Thoracic aorta (tissue), 2 donors: ENCODE data around the gene CYP2J2. TPM values are rescaled to one million over a fixed set of nuclear protein-coding genes. Genes with fewer than 3 reads are reported as not detected.

ENCODE experiments used
- ATAC-seq: fragments of 150-250 bp; one replicate; pipeline ENCODE4 v1.8.0; 2017; ENCODE audit warnings: low read depth; ENCODE audit not compliant: insufficient number of reproducible peaks, low FRiP score
- DNase-seq: peaks from one replicate; pipeline ENCODE4 v3.0.0-alpha.2; 2020; ENCODE audit warnings: low spot score
- H3K27ac ChIP-seq, 2 donors: fragments of 200-600 bp; sonication (generic); 1 replicate in 1 of 2; 2 replicates in 1 of 2; pipeline ENCODE4 v1.5.1; 2016; ENCODE audit warnings: mild to moderate bottlenecking in 2 of 2, moderate library complexity in 2 of 2
- H3K27me3 ChIP-seq: fragments of 200-600 bp; sonication (generic); replicated peaks from 2 replicates; pipeline ENCODE4 v1.6.0; 2016; ENCODE audit warnings: mild to moderate bottlenecking; ENCODE audit not compliant: insufficient read depth
- H3K36me3 ChIP-seq: fragments of 200-600 bp; sonication (generic); one replicate; pipeline ENCODE4 v1.5.1; 2016
- H3K4me1 ChIP-seq, 2 donors: fragments of 200-600 bp; sonication (generic); 1 replicate in 1 of 2; 2 replicates in 1 of 2; pipeline versions ENCODE4 v1.5.1 to v1.6.0; 2016; ENCODE audit warnings: low read depth in 2 of 2, mild to moderate bottlenecking in 1 of 2; ENCODE audit not compliant: control insufficient read depth in 1 of 2
- H3K4me3 ChIP-seq: fragments of 200-600 bp; sonication (generic); 2 replicates; pipeline ENCODE4 v1.5.1; 2016; ENCODE audit warnings: mild to moderate bottlenecking
- H3K9me3 ChIP-seq: fragments of 200-600 bp; sonication (generic); 2 replicates; pipeline ENCODE4 v1.5.1; 2016
- CTCF ChIP-seq: fragments of 200-600 bp; sonication (generic); IDR thresholded peaks from one replicate; pipeline ENCODE4 v1.5.1; 2019; ENCODE audit warnings: antibody characterized with exemption
- total RNA-seq, 2 donors: library from RNA; depleted of rRNA; stranded (reverse); fragments of >200 nt; gene quantifications; one replicate each; pipeline versions ENCODE4 v1.1.0 to v1.2.3, GENCODE V29; 2016

CYP2J2 gene
- total RNA-seq, 2 donors from 2014 or later, result not detected

GRCh38 chr1:59846209-59846894 lies 80.2 kb downstream of the CYP2J2 start:
- Histone ChIP-seq H3K9me3 (no peaks in the 10 kb centered on the region), H3K4me3 (no peak overlapping the region), H3K4me1 (no peaks in the 10 kb centered on the region), H3K27me3 (no peaks in the 10 kb centered on the region), H3K36me3 (no peaks in the 10 kb centered on the region), H3K27ac (no peak overlapping the region)
- no peak for ATAC-seq
- TF ChIP-seq CTCF, result no peak
- DNase-seq, result no peak

DNA sequence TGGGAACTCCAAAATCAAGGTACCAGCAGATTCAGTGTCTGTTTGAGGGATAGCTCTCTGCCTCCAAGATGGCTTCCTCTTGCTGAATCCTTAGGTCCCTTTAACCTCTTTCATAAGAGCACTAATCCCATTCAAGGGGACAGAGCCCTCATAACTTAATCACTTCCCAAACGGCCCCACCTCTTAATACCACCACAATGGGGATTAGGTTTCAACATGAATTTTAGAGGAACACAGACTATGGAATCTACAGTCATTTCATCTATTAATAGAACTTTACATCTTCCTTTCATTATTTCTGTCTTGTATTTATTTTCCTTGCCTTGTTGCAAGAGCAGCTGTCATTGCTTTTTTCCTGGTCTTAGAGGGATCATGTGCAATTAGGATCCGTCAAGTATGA lies 81.5 kb downstream of the CYP2J2 start:
- H3K4me1 ChIP-seq, result no peaks in the 10 kb centered on the region
- no peak for TF ChIP-seq CTCF
- H3K27me3 ChIP-seq, result no peaks in the 10 kb centered on the region
- H3K27ac ChIP-seq, result no peak overlapping the region
- H3K4me3 ChIP-seq, result no peak overlapping the region
- no peaks in the 10 kb centered on the region for H3K36me3 ChIP-seq
- no peaks in the 10 kb centered on the region for H3K9me3 ChIP-seq
- no peak for ATAC-seq
- no peak for DNase-seq

Other genes starting within 250 kb of the CYP2J2 start
- under 1 TPM; 0.27 to 0.63 TPM for gene HOOK1, start 111.8 kb downstream of the CYP2J2 start, total RNA-seq
- gene C1orf87, start 147.0 kb upstream of the CYP2J2 start, total RNA-seq, result 1 to 10 TPM; 1.5 to 3.5 TPM